GM23338 (cell line): Measurements from ENCODE around the gene CEP250. TPM values are rescaled to one million over a fixed set of nuclear protein-coding genes. Genes with fewer than 3 reads are reported as not detected.

Experiments
- ATAC-seq: fragments of 200-7000 bp; cut with Tn5 transposase; 3 replicates; pipeline ENCODE4 v1.9.1; 2020
- DNase-seq: peaks from one replicate; pipeline ENCODE4 v3.0.0-alpha.2; 2015; ENCODE audit warnings: low spot score
- H2AFZ ChIP-seq: fragments of 200-600 bp; sonication (generic); 2 replicates; pipeline ENCODE4 v1.8.0; 2016; ENCODE audit warnings: antibody characterized with exemption, mild to moderate bottlenecking, moderate library complexity
- H3F3A ChIP-seq: fragments of 200-600 bp; sonication (generic); replicated peaks from 2 replicates; pipeline ENCODE4 v1.8.0; 2017; ENCODE audit warnings: antibody characterized with exemption, mixed run types, low read depth
- H3K27ac ChIP-seq: fragments of 200-600 bp; sonication (generic); 2 replicates; pipeline ENCODE4 v1.6.1; 2016; ENCODE audit warnings: low read depth
- H3K27me3 ChIP-seq: fragments of 200-600 bp; sonication (generic); 2 replicates; pipeline ENCODE4 v1.8.0; 2016; ENCODE audit warnings: mild to moderate bottlenecking, mixed run types, moderate library complexity; ENCODE audit not compliant: insufficient read depth
- H3K36me3 ChIP-seq: fragments of 200-600 bp; sonication (generic); 2 replicates; pipeline ENCODE4 v1.8.0; 2016; ENCODE audit warnings: mild to moderate bottlenecking; ENCODE audit not compliant: insufficient read depth
- H3K4me1 ChIP-seq: fragments of 200-600 bp; sonication (generic); 2 replicates; pipeline ENCODE4 v1.8.0; 2016; ENCODE audit warnings: mild to moderate bottlenecking, moderate library complexity; ENCODE audit not compliant: insufficient read depth
- H3K4me2 ChIP-seq: fragments of 200-600 bp; sonication (generic); 2 replicates; pipeline ENCODE4 v1.7.1; 2017; ENCODE audit warnings: mixed run types
- H3K4me3 ChIP-seq: fragments of 200-600 bp; sonication (generic); 2 replicates; pipeline ENCODE4 v1.6.1; 2016; ENCODE audit warnings: mixed run types
- H3K79me2 ChIP-seq: fragments of 200-600 bp; sonication (generic); replicated peaks from 2 replicates; pipeline ENCODE4 v1.8.0; 2017; ENCODE audit warnings: mild to moderate bottlenecking; ENCODE audit not compliant: insufficient read depth
- H3K9me2 ChIP-seq: fragments of 200-600 bp; sonication (generic); 2 replicates; pipeline ENCODE4 v1.8.0; 2017; ENCODE audit not compliant: insufficient read depth
- H4K20me1 ChIP-seq: fragments of 200-600 bp; sonication (generic); replicated peaks from 2 replicates; pipeline ENCODE4 v1.8.0; 2017; ENCODE audit warnings: mild to moderate bottlenecking; ENCODE audit not compliant: insufficient read depth
- H3K27ac Mint-ChIP-seq: 2 replicates; pipeline ENCODE4 v1.8.0; 2020; ENCODE audit warnings: inconsistent platforms, mild to moderate bottlenecking, moderate library complexity, mixed read lengths
- H3K27me3 Mint-ChIP-seq: 3 replicates; pipeline ENCODE4 v1.8.0; 2022; ENCODE audit warnings: low read depth, mild to moderate bottlenecking, moderate library complexity, mixed read lengths, inconsistent platforms; ENCODE audit not compliant: insufficient read depth, poor library complexity
- H3K36me3 Mint-ChIP-seq: 3 replicates; pipeline ENCODE4 v1.8.0; 2021; ENCODE audit warnings: low read depth, mild to moderate bottlenecking, inconsistent platforms, moderate library complexity, mixed read lengths
- H3K4me1 Mint-ChIP-seq: 3 replicates; pipeline ENCODE4 v1.8.0; 2020; ENCODE audit warnings: mild to moderate bottlenecking, inconsistent platforms, mixed read lengths
- H3K4me3 Mint-ChIP-seq: 3 replicates; pipeline ENCODE4 v1.8.0; 2021; ENCODE audit warnings: moderate library complexity, mild to moderate bottlenecking, inconsistent platforms, mixed read lengths
- H3K9me3 Mint-ChIP-seq: 3 replicates; pipeline ENCODE4 v1.8.0; 2020; ENCODE audit warnings: moderate library complexity, mild to moderate bottlenecking, inconsistent platforms, mixed read lengths
- CREB1 ChIP-seq: fragments of 250-450 bp; sonication (Bioruptor Pico); IDR thresholded peaks from 2 replicates; pipeline ENCODE4 v1.5.0; 2020; ENCODE audit warnings: low read depth, mild to moderate bottlenecking, moderate library complexity
- CTCF ChIP-seq, 2 experiments: fragments of 200-600 bp in 1 of 2; sonication (generic) in 1 of 2; conservative IDR thresholded peaks; 2 replicates each; pipeline versions ENCODE4 v1.5.1 to v1.6.1; 2016 to 2017; ENCODE audit warnings: antibody characterized with exemption in 2 of 2, low read depth in 2 of 2, mild to moderate bottlenecking in 2 of 2, moderate library complexity in 1 of 2
- ETS1 ChIP-seq: IDR thresholded peaks from 2 replicates; pipeline ENCODE4 v1.6.1; 2016; ENCODE audit warnings: antibody characterized with exemption
- EZH2 ChIP-seq: fragments of 200-600 bp; sonication (generic); IDR thresholded peaks from one replicate; pipeline ENCODE4 v1.8.0; 2017; ENCODE audit warnings: antibody characterized with exemption, mild to moderate bottlenecking, low read depth; ENCODE audit not compliant: unreplicated experiment
- EZH2phosphoT487 ChIP-seq: fragments of 200-600 bp; sonication (generic); IDR thresholded peaks from one replicate; pipeline ENCODE4 v1.8.1; 2018; ENCODE audit warnings: antibody characterized with exemption; ENCODE audit not compliant: unreplicated experiment
- JUNB ChIP-seq: IDR thresholded peaks from one replicate; pipeline ENCODE4 v1.6.1; 2016; ENCODE audit warnings: antibody characterized with exemption; ENCODE audit not compliant: unreplicated experiment
- NANOG ChIP-seq: IDR thresholded peaks from 2 replicates; pipeline ENCODE4 v1.6.1; 2016; ENCODE audit warnings: antibody characterized with exemption, borderline replicate concordance
- POLR2AphosphoS5 ChIP-seq: IDR thresholded peaks from 2 replicates; pipeline ENCODE4 v1.6.1; 2016; ENCODE audit warnings: antibody characterized with exemption, low read depth
- REST ChIP-seq: IDR thresholded peaks from one replicate; pipeline ENCODE4 v1.6.1; 2018; ENCODE audit warnings: antibody characterized with exemption; ENCODE audit not compliant: unreplicated experiment
- STAT1 ChIP-seq: IDR thresholded peaks from one replicate; pipeline ENCODE4 v1.6.1; 2016; ENCODE audit warnings: antibody characterized with exemption; ENCODE audit not compliant: unreplicated experiment
- ZNF114 ChIP-seq: fragments of 250-450 bp; sonication (Bioruptor Pico); IDR thresholded peaks from 2 replicates; pipeline ENCODE4 v1.5.0; 2020; ENCODE audit warnings: mild to moderate bottlenecking, moderate library complexity
- ZNF331 ChIP-seq: fragments of 250-450 bp; sonication (Bioruptor Pico); IDR thresholded peaks from 2 replicates; pipeline ENCODE4 v1.5.0; 2020; ENCODE audit warnings: low read depth, mild to moderate bottlenecking, moderate library complexity
- ZNF462 ChIP-seq: fragments of 250-450 bp; sonication (Bioruptor Pico); IDR thresholded peaks from 2 replicates; pipeline ENCODE4 v1.5.0; 2020; ENCODE audit warnings: mild to moderate bottlenecking, moderate library complexity
- polyA plus RNA-seq: library from polyadenylated mRNA; unstranded; fragments of >200 nt; fragmentation: Nextera tagmentation; extraction: Ambion mirVana; gene quantifications from 2 replicates; pipeline ENCODE4 v1.2.1, GENCODE V29; 2016
- total RNA-seq: library from RNA; depleted of rRNA; stranded (reverse); fragments of >200 nt; shearing (Covaris generic); gene quantifications from 2 replicates; pipeline ENCODE4 v1.2.3, GENCODE V29; 2014

The CEP250 gene
- total and polyA plus RNA-seq, 2 experiments from 2014 or later = 28.0 to 29.1 TPM

GRCh38 chr20:35491823-35492222, 36.4 kb downstream of the CEP250 start:
- Histone ChIP-seq H3K9me2 (no peaks in the 10 kb centered on the region), H3F3A (no peaks in the 10 kb centered on the region), H3K4me1 (no peaks in the 10 kb centered on the region), H4K20me1 (no peaks in the 10 kb centered on the region; the same call in 1 of the 2 replicates), H3K79me2 (no peaks in the 10 kb centered on the region), H3K27ac (no peak overlapping the region), H2AFZ (no peak overlapping the region), H3K27me3 (no peaks in the 10 kb centered on the region), H3K36me3 (peaks cover 15% of the 10 kb centered on the region; the same call in 1 of the 2 replicates), H3K4me3 (no peak overlapping the region), H3K4me2 (no peak overlapping the region)
- peaks cover 66% of the 10 kb centered on the region for H3K36me3 Mint-ChIP-seq
- H3K4me1 Mint-ChIP-seq = no peaks in the 10 kb centered on the region
- H3K4me3 Mint-ChIP-seq = no peak overlapping the region
- H3K9me3 Mint-ChIP-seq = no peaks in the 10 kb centered on the region
- TF ChIP-seq EZH2phosphoT487 (no peak), ZNF114 (CRISPR knock-in tag) (no peak), CTCF (conservative IDR thresholded peaks at IDR 0.05; ENCODE audit: low read depth in 2 of 2) (no peak), REST (no peak), ZNF331 (CRISPR knock-in tag) (no peak), ZNF462 (CRISPR knock-in tag) (no peak), ETS1 (no peak), EZH2 (no peak), NANOG (no peak), CREB1 (CRISPR knock-in tag) (no peak), JUNB (no peak), STAT1 (no peak), POLR2AphosphoS5 (no peak)
- DNase-seq = no peak
- ATAC-seq = no peak
- no peak overlapping the region for H3K27ac Mint-ChIP-seq
- peaks cover 6% of the 10 kb centered on the region for H3K27me3 Mint-ChIP-seq
